SK-N-SH (cell line): ENCODE results near the gene CHAF1A.

Source experiments
- EP300 ChIP-seq, 2 experiments: IDR thresholded peaks; 2 replicates each; pipeline versions ENCODE4 v1.4.0 to v1.6.1; 2012; ENCODE audit warnings: borderline replicate concordance in 1 of 2, low read depth in 1 of 2, low read length in 1 of 2
- FOXM1 ChIP-seq: IDR thresholded peaks from 2 replicates; pipeline ENCODE4 v1.4.0; 2012; ENCODE audit warnings: low read depth, mild to moderate bottlenecking
- GABPA ChIP-seq: IDR thresholded peaks from 2 replicates; pipeline ENCODE4 v1.4.0; 2012; ENCODE audit warnings: low read depth, mild to moderate bottlenecking
- JUND ChIP-seq: IDR thresholded peaks from 2 replicates; pipeline ENCODE4 v1.4.0; 2012
- POLR2AphosphoS5 ChIP-seq: IDR thresholded peaks from 2 replicates; pipeline ENCODE4 v1.6.1; 2012; ENCODE audit warnings: low read depth, low read length
- SMC3 ChIP-seq: IDR thresholded peaks from 2 replicates; pipeline ENCODE4 v1.6.1; 2012; ENCODE audit warnings: low read depth, low read length, improper control_type of control experiment
- TCF12 ChIP-seq: IDR thresholded peaks from 2 replicates; pipeline ENCODE4 v1.4.0; 2012
- TF ChIP-seq, protein P1 (sequence below): fragments of 150-350 bp; IDR thresholded peaks from 2 replicates; pipeline ENCODE4 v1.6.1; 2017; ENCODE audit warnings: antibody characterized with exemption, low read length, low read depth, borderline replicate concordance
- TF ChIP-seq, protein P2 (sequence below): fragments of 200-600 bp; sonication (generic); IDR thresholded peaks from 2 replicates; pipeline ENCODE4 v1.6.1; 2017; ENCODE audit warnings: antibody characterized with exemption, mild to moderate bottlenecking, moderate library complexity

DNA sequence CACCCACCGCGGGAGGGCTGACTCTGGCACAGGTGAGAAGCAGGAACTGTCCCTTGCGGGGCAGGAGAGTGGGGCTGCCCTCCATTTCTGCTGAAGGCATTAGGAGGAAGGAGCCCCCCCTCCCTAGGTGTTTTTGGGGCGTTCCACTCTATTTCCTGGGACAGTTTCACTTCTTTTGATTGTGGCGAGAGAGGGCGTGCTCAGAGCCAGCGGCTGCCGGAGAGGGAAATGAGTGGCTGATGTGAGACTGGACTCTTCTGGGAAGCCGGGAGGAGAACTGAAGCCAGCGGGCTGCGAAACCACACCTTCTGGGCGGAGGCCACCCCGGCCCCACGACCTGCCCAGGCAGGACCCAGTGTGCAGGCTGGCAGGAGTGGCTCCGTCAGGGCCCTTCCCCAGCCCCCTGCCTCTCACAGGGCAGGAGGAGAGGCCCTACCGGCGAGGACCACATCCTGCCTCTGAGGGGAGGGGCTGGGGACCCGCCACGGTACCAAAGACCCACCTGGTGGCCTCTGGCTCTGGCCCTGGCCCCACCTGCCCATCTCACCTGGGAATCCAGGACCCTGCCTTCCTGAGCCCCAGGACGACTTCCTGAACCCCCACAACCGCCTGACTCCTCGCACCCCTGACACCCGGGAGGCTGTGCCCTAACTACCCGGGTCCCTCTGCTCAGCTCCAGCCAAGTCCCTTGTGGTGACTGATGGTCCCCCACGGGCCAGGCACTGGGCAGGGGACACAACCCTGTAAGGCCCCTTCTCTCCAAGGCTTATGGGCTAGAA is 33.1 kb upstream of the CHAF1A start:
- no peak for TF ChIP-seq SMC3
- TF ChIP-seq JUND: no peak
- TF ChIP-seq, protein P1, sequence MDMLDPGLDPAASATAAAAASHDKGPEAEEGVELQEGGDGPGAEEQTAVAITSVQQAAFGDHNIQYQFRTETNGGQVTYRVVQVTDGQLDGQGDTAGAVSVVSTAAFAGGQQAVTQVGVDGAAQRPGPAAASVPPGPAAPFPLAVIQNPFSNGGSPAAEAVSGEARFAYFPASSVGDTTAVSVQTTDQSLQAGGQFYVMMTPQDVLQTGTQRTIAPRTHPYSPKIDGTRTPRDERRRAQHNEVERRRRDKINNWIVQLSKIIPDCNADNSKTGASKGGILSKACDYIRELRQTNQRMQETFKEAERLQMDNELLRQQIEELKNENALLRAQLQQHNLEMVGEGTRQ: no peak
- TF ChIP-seq FOXM1: no peak
- TF ChIP-seq EP300 (IDR thresholded peaks at IDR 0.05; ENCODE audit: borderline replicate concordance in 1 of 2, low read depth in 1 of 2, low read length in 1 of 2): no peak
- TF ChIP-seq GABPA: no peak
- TF ChIP-seq TCF12: no peak
- TF ChIP-seq, protein P2, sequence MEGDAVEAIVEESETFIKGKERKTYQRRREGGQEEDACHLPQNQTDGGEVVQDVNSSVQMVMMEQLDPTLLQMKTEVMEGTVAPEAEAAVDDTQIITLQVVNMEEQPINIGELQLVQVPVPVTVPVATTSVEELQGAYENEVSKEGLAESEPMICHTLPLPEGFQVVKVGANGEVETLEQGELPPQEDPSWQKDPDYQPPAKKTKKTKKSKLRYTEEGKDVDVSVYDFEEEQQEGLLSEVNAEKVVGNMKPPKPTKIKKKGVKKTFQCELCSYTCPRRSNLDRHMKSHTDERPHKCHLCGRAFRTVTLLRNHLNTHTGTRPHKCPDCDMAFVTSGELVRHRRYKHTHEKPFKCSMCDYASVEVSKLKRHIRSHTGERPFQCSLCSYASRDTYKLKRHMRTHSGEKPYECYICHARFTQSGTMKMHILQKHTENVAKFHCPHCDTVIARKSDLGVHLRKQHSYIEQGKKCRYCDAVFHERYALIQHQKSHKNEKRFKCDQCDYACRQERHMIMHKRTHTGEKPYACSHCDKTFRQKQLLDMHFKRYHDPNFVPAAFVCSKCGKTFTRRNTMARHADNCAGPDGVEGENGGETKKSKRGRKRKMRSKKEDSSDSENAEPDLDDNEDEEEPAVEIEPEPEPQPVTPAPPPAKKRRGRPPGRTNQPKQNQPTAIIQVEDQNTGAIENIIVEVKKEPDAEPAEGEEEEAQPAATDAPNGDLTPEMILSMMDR: no peak
- no peak for TF ChIP-seq POLR2AphosphoS5
